Osteoblast (primary cell): ENCODE results near the gene NUMB. TPM values are rescaled to one million over a fixed set of nuclear protein-coding genes. Genes with fewer than 3 reads are reported as not detected.
A peak's percentile ranks its signal among the peaks of the same experiment; 100 is the strongest.

ENCODE experiments used
- DNase-seq: peaks from one replicate; pipeline ENCODE4 v3.0.0; 2011; ENCODE audit warnings: low spot score, mixed read lengths; ENCODE audit not compliant: insufficient read length; ENCODE audit errors: missing footprints
- H2AFZ ChIP-seq: 2 replicates; pipeline ENCODE4 v1.6.0; 2011; ENCODE audit warnings: mild to moderate bottlenecking, low read length
- H3K27ac ChIP-seq: 2 replicates; pipeline ENCODE4 v1.5.1; 2011; ENCODE audit warnings: mild to moderate bottlenecking, low read depth, low read length, moderate library complexity
- H3K27me3 ChIP-seq: 2 replicates; pipeline ENCODE4 v1.6.0; 2012; ENCODE audit warnings: mild to moderate bottlenecking, control low read depth, inconsistent platforms, low read length, moderate library complexity; ENCODE audit not compliant: insufficient read depth
- H3K36me3 ChIP-seq: 2 replicates; pipeline ENCODE4 v1.5.1; 2011; ENCODE audit warnings: mild to moderate bottlenecking, low read length, control low read depth, moderate library complexity; ENCODE audit not compliant: insufficient read depth
- H3K4me1 ChIP-seq: 2 replicates; pipeline ENCODE4 v1.5.1; 2011; ENCODE audit warnings: mild to moderate bottlenecking, low read length, control low read depth, moderate library complexity; ENCODE audit not compliant: insufficient read depth
- H3K4me2 ChIP-seq: 2 replicates; pipeline ENCODE4 v1.6.0; 2011; ENCODE audit warnings: mild to moderate bottlenecking, low read length; ENCODE audit not compliant: insufficient read depth
- H3K4me3 ChIP-seq: fragments of 200-600 bp; sonication (generic); 3 replicates; pipeline ENCODE4 v1.5.1; 2012; ENCODE audit warnings: mild to moderate bottlenecking, low read length, inconsistent platforms; ENCODE audit not compliant: insufficient read depth
- H3K79me2 ChIP-seq: 2 replicates; pipeline ENCODE4 v1.6.0; 2012; ENCODE audit warnings: mild to moderate bottlenecking, low read length, control low read depth, inconsistent platforms; ENCODE audit not compliant: insufficient read depth
- H3K9me3 ChIP-seq: 2 replicates; pipeline ENCODE4 v1.5.1; 2011; ENCODE audit warnings: low read depth, low read length, control low read depth
- H4K20me1 ChIP-seq: 2 replicates; pipeline ENCODE4 v1.6.0; 2012; ENCODE audit warnings: mild to moderate bottlenecking, low read length, control low read depth; ENCODE audit not compliant: insufficient read depth
- CTCF ChIP-seq: IDR thresholded peaks from 2 replicates; pipeline ENCODE4 v1.5.1; 2011; ENCODE audit warnings: mild to moderate bottlenecking, low read depth, low read length, moderate library complexity; ENCODE audit errors: extremely low read depth
- total RNA-seq: library from RNA; depleted of rRNA; stranded (reverse); fragments of >200 nt; gene quantifications from 2 replicates; pipeline ENCODE4 v1.2.3, GENCODE V29; 2012

Gene NUMB
- total RNA-seq, 1 donor, result 52.5 TPM

DNA sequence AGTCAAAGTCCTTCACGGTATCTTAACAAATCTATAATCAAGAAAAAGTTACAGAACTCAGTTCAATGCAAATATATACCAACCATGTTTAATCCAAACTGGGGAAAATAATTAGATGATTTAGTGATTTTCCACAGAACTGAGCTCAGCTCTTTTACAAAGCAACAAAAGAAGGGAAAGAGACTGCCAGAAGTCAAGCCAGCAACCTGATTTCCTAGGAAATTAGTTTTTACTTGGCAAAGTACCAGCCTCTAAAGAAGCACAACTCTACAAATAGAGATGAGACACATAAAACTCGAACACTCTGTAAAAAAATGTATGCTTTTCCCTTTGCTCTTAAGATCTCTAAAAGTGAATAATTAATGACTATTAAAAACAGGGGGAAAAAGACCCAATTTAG is 19.4 kb downstream of the NUMB start:
- H3K4me2 ChIP-seq, result no peak overlapping the region
- H4K20me1 ChIP-seq, result peaks cover 56% of the 10 kb centered on the region
- H3K9me3 ChIP-seq, result no peaks in the 10 kb centered on the region
- H3K79me2 ChIP-seq, result peaks cover 97% of the 10 kb centered on the region
- H2AFZ ChIP-seq, result no peak overlapping the region
- DNase-seq, result no peak
- no peak overlapping the region for H3K4me3 ChIP-seq
- H3K27me3 ChIP-seq, result no peaks in the 10 kb centered on the region
- H3K27ac ChIP-seq, result no peak overlapping the region
- no peaks in the 10 kb centered on the region for H3K36me3 ChIP-seq
- no peak for TF ChIP-seq CTCF
- H3K4me1 ChIP-seq, result peaks cover 2% of the 10 kb centered on the region

DNA sequence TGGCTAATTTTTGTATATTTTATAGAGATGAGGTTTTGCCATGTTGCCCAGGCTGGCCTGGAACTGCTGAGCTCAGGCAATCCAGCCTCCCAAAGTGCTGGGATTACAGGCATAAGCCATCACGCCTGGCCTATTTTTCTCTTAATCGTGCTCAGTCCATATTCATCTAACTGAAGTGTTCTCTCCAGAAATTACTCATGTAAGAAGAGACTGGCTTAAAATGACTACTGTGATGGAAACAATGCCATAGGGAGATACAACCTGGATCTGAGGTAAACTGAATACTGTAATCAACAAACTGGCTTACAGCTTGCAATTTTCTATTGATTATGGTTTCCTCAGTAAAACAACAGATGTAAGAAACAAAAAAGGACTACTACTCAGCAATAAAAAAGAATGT is 21.1 kb downstream of the NUMB start:
- Histone ChIP-seq H3K27ac (no peak overlapping the region), H3K79me2 (peaks cover 97% of the 10 kb centered on the region), H3K9me3 (no peaks in the 10 kb centered on the region), H3K4me3 (no peak overlapping the region), H3K4me1 (no peaks in the 10 kb centered on the region), H3K27me3 (no peaks in the 10 kb centered on the region), H2AFZ (no peak overlapping the region), H3K36me3 (no peaks in the 10 kb centered on the region), H4K20me1 (peaks cover 56% of the 10 kb centered on the region), H3K4me2 (no peak overlapping the region)
- no peak for TF ChIP-seq CTCF
- peak; percentile 13 for DNase-seq

- H4K20me1 ChIP-seq, result peaks cover 47% of the 10 kb centered on the region
- no peak overlapping the region for H2AFZ ChIP-seq
- H3K4me2 ChIP-seq, result no peak overlapping the region
- H3K4me1 ChIP-seq, result peaks cover 17% of the 10 kb centered on the region
- no peak overlapping the region for H3K27ac ChIP-seq
- no peaks in the 10 kb centered on the region for H3K27me3 ChIP-seq
- no peak overlapping the region for H3K4me3 ChIP-seq
- no peak for DNase-seq
- no peak for TF ChIP-seq CTCF
- peaks cover 96% of the 10 kb centered on the region for H3K79me2 ChIP-seq
- H3K9me3 ChIP-seq, result no peaks in the 10 kb centered on the region
- no peaks in the 10 kb centered on the region for H3K36me3 ChIP-seq
Measured at GRCh38 chr14:73432124-73432523, 26.2 kb downstream of the NUMB start.

DNA sequence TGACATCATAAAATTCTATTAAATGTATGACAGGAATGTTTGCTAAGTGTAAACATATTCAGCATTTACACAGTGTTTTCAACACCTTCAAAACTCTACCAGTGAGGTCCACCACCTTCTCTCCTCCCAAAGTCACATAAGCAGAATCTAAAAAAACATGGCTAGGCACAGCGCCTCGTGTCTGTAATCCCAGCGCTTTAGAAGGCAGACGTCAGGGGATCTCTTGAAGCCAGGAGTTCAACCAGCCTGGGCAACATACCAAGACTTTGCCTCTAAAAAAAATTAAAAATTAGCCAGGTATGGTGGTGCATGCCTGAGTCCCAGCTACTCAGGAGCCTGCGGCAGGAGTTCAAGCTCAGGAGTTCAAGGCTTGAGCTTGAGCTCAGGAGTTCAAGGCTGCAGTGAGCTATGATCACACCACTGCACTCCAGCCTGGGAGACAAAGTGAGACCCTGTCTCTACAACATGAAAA is 30.0 kb downstream of the NUMB start:
- Histone ChIP-seq H3K4me2 (no peak overlapping the region), H3K4me1 (peaks cover 30% of the 10 kb centered on the region), H3K4me3 (no peak overlapping the region), H4K20me1 (peaks cover 52% of the 10 kb centered on the region), H3K27me3 (no peaks in the 10 kb centered on the region), H3K9me3 (no peaks in the 10 kb centered on the region), H3K79me2 (peaks cover 99% of the 10 kb centered on the region), H2AFZ (no peak overlapping the region), H3K27ac (peak overlapping the region; percentile 9), H3K36me3 (no peaks in the 10 kb centered on the region)
- DNase-seq, result no peak
- TF ChIP-seq CTCF, result no peak
